Astrocyte of the spinal cord (primary cell): ENCODE data around the gene ATG16L2.
A peak's percentile ranks its signal among the peaks of the same experiment; 100 is the strongest.

ENCODE experiments used
- DNase-seq: peaks from one replicate; pipeline ENCODE4 v3.0.0; 2011; ENCODE audit warnings: low read depth, low spot score
- H3K4me3 ChIP-seq: 2 replicates; pipeline ENCODE4 v1.5.1; 2011; ENCODE audit warnings: low read depth, mild to moderate bottlenecking, low read length, moderate library complexity
- CTCF ChIP-seq: IDR thresholded peaks from 2 replicates; pipeline ENCODE4 v1.5.1; 2012; ENCODE audit warnings: low read depth, mild to moderate bottlenecking, low read length, inconsistent platforms
- in situ Hi-C: cut with HindIII; loops from 2 replicates; pipeline ENCODE4 v1.10.0; 2017; ENCODE audit warnings: low sequenced_read_pairs

Gene ATG16L2

GRCh38 chr11:72812967-72813739 is 1.1 kb upstream of the ATG16L2 start:
- peak; percentile 39 for DNase-seq
- peak overlapping the region; percentile 83 for H3K4me3 ChIP-seq
- TF ChIP-seq CTCF: peak; percentile 73
- in situ Hi-C loops: no loop called here

DNA sequence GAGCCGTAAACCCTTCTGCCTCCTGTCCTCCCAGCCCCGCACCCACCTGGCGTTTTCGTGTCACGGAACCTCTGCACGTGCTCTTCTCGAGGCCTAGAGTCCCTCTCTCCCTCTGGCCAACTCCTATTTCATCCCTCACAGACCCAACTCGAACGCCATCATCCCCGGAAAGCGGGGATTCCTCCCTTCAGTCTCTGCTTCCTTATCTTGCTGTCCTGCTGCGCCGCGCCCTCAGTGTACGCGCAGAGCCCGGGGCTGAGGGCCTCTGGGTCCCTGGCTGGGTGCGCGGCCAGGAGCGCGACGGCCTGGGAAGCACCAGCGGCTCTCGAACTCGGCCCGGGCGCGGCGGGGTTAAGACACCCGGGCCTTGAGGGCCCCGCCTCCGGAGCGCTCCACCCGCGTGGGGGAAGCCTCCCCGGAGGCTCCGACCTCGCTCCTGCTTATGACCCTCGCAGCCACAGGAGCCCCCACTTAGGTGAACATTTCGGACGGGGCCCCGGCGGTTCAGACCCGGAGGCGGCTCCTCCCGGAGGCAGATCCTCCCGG is 398 bp upstream of the ATG16L2 start:
- H3K4me3 ChIP-seq: peak overlapping the region; percentile 83
- no peak for TF ChIP-seq CTCF
- DNase-seq: no peak
- in situ Hi-C loops: no loop called here

GRCh38 chr11:72815110-72815618 is 953 bp downstream of the ATG16L2 start:
- no peak for DNase-seq
- in situ Hi-C loops: no loop called here
- TF ChIP-seq CTCF: no peak
- peak overlapping the region; percentile 83 for H3K4me3 ChIP-seq

GRCh38 chr11:72816404-72816990 is 2.3 kb downstream of the ATG16L2 start:
- in situ Hi-C loops: no loop called here
- TF ChIP-seq CTCF: no peak
- no peak for DNase-seq
- H3K4me3 ChIP-seq: no peak overlapping the region

DNA sequence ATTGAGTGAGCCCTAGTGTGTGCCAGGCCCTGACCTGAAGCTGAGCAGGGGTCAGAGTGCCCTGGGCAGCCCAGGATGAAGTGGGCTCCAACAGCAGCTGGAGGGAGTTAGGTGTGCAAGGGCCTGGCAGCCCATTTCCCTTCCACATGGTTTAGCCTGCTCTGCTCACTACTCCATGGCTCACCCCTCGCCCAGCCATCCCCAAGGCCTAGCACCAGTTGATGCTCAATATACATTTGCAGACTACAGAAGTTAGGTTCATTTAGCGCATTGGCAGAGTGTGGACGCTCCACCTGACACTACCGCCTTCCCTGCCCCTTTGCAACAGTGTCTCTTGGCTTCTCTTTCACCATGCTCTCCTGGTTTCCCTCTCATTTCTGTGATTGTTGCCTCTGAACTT is 3.8 kb downstream of the ATG16L2 start:
- in situ Hi-C loops: no loop called here
- no peak for TF ChIP-seq CTCF
- DNase-seq: no peak
- H3K4me3 ChIP-seq: no peak overlapping the region

DNA sequence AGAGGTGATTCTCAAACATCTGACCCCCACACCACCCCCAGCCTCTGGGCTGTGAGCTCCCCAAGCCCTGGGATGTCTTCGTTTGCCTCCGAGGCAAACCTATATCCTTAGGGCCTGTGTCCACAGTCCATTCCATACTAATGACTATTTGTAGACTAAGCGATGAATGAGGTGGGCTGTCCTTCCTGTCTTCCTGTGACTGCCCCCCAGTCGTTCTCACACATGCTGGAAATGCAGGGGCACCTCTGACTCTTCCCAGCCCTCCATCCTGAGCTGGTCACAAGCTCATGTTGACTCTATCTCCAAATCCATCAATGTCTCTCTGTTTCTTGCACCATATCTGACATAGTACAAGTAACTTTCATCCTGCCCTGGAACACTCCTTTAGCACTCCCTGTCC is 4.8 kb downstream of the ATG16L2 start:
- H3K4me3 ChIP-seq: no peak overlapping the region
- DNase-seq: no peak
- in situ Hi-C loops: no loop called here
- no peak for TF ChIP-seq CTCF
